Esophagus squamous epithelium (tissue), 5 donors: Measurements from ENCODE around the gene METAP1. TPM values are rescaled to one million over a fixed set of nuclear protein-coding genes. Genes with fewer than 3 reads are reported as not detected.
A peak's percentile ranks its signal among the peaks of the same experiment; 100 is the strongest.
"Not testable (repeated sequence)": the region's sequence is repeated elsewhere in the genome, so short reads cannot be mapped to it uniquely, and the experiment has no call there.

ENCODE experiments used
- DNase-seq: peaks from one replicate; lab custom pipeline; 2025; lab: John Stamatoyannopoulos, UW
- H3K27ac ChIP-seq, 4 donors: fragments of 200-600 bp; sonication (generic); one replicate each; pipeline ENCODE4 v1.5.1; 2016 to 2019; ENCODE audit warnings: mild to moderate bottlenecking in 1 of 4
- H3K27me3 ChIP-seq, 4 donors: fragments of 200-600 bp; sonication (generic); 1 replicate in 3 of 4; 2 replicates in 1 of 4; pipeline versions ENCODE4 v1.5.1 to v1.6.0; 2017 to 2021; ENCODE audit warnings: antibody characterized with exemption in 1 of 4
- H3K36me3 ChIP-seq, 3 donors: fragments of 200-600 bp; sonication (generic); one replicate each; pipeline ENCODE4 v1.5.1; 2016 to 2019
- H3K4me1 ChIP-seq, 3 donors: fragments of 200-600 bp; sonication (generic); one replicate each; pipeline ENCODE4 v1.5.1; 2017 to 2019
- H3K4me3 ChIP-seq, 4 donors: fragments of 200-600 bp; sonication (generic); 1 replicate in 3 of 4; 2 replicates in 1 of 4; pipeline ENCODE4 v1.5.1; 2016 to 2019; ENCODE audit warnings: mild to moderate bottlenecking in 2 of 4, moderate library complexity in 1 of 4
- H3K9me3 ChIP-seq, 3 donors: fragments of 200-600 bp; sonication (generic); one replicate each; pipeline ENCODE4 v1.5.1; 2016 to 2019
- POLR2A ChIP-seq, 4 donors: fragments of 450-650 bp; IDR thresholded peaks; one replicate each; pipeline ENCODE4 v1.6.1; 2017; ENCODE audit warnings: antibody characterized with exemption in 4 of 4, mild to moderate bottlenecking in 4 of 4, moderate library complexity in 3 of 4
- WGBS, 2 donors: methylation state at CpG; one replicate each; pipeline ENCODE4 v1.1.5; 2018; 5-methylcytosine and 5-hydroxymethylcytosine counted together
- intact Hi-C: fragments of 100-400 bp; cut with DNase I; formaldehyde crosslinking; loops from one replicate; pipeline ENCODE4 v1.15.0; 2022
- total RNA-seq, 4 donors: library from RNA; depleted of rRNA; stranded (reverse); fragments of >200 nt; gene quantifications; one replicate each; pipeline ENCODE4 v1.1.0, GENCODE V29; 2016
- TF ChIP-seq, protein P1 (sequence below), 6 experiments: fragments of 450-650 bp in 4 of 6; fragments of 200-600 bp in 2 of 6; sonication (generic) in 2 of 6; IDR thresholded peaks; one replicate each; pipeline ENCODE4 v1.5.1; 2016 to 2019; ENCODE audit warnings: antibody characterized with exemption in 6 of 6, mild to moderate bottlenecking in 4 of 6, moderate library complexity in 4 of 6
- donor health status: DM: yes; HTN: yes; CAD: no.

The METAP1 gene
- total RNA-seq, 4 donors from 2014 or later = 48.5 to 81.6 (median 72.1) TPM

DNA sequence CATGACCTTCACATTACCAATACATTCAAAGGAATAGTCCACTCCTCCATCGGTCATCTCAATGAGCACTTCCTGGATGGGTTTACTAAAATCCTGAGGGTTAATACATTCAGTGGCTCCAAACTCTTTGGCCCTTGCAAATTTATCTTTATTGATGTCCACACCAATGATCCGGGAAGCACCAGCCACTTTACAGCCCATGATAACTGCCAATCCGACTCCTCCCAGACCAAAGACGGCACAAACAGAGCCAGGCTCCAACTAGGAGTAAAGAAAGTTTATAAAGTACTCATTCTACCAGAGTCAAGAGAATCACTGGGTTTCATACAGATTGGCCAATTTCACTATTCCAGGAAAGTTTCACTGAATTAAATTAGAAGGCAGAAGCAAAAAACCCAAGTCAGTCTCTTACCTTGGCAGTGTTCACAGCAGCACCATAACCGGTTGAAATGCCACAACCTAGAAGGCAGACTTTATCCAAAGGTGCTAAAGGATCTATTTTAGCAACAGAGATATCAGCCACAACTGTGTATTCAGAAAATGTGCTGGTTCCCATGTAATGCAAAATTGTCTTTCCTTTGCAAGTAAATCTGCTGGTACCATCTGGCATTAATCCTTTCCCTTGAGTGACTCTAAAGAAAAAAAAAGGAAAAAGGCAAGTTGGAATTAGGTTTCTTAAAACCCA, 80.9 kb downstream of the METAP1 start:
- Histone ChIP-seq H3K4me3 (no peak overlapping the region), H3K4me1 (no peaks in the 10 kb centered on the region), H3K36me3 (peaks cover 0 to 100% (median 30%) of the 10 kb centered on the region in 3 donors), H3K27me3 (no peaks in the 10 kb centered on the region), H3K27ac (no peak overlapping the region), H3K9me3 (no peaks in the 10 kb centered on the region)
- DNase-seq = no peak
- TF ChIP-seq POLR2A (IDR thresholded peaks at IDR 0.05) = no peak
- TF ChIP-seq, protein P1, sequence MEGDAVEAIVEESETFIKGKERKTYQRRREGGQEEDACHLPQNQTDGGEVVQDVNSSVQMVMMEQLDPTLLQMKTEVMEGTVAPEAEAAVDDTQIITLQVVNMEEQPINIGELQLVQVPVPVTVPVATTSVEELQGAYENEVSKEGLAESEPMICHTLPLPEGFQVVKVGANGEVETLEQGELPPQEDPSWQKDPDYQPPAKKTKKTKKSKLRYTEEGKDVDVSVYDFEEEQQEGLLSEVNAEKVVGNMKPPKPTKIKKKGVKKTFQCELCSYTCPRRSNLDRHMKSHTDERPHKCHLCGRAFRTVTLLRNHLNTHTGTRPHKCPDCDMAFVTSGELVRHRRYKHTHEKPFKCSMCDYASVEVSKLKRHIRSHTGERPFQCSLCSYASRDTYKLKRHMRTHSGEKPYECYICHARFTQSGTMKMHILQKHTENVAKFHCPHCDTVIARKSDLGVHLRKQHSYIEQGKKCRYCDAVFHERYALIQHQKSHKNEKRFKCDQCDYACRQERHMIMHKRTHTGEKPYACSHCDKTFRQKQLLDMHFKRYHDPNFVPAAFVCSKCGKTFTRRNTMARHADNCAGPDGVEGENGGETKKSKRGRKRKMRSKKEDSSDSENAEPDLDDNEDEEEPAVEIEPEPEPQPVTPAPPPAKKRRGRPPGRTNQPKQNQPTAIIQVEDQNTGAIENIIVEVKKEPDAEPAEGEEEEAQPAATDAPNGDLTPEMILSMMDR (IDR thresholded peaks at IDR 0.05) = no peak
- 84 to 98% methylated on average over 4 to 5 of the region's 5 CpGs for WGBS, 2 donors
- intact Hi-C loops = no loop called here

DNA sequence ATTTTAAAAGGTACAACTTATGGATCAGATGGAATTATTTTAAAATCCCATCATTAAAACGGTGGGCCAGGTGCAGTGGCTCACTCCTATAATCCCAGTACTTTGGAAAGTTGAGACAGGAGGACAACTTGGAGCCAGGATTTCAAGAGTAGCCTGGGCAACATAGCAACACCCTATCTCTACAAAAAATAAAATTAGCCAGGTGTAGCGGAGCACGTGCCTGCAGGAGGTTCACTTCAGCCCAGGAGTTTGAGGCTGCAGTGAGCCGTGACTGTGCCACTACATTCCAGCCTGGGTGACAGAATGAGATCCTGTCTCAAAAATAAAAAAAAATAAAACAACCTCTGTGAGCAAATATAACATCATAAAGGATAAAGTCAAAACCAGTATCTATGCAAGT, 81.7 kb downstream of the METAP1 start:
- Histone ChIP-seq H3K9me3 (no peaks in the 10 kb centered on the region), H3K36me3 (peaks cover 0 to 100% (median 36%) of the 10 kb centered on the region in 3 donors), H3K27ac (no peak overlapping the region), H3K4me1 (peaks cover 0 to 6% (median 0%) of the 10 kb centered on the region in 3 donors), H3K4me3 (no peak overlapping the region), H3K27me3 (no peaks in the 10 kb centered on the region)
- intact Hi-C loops = no loop called here
- TF ChIP-seq, protein P1 (IDR thresholded peaks at IDR 0.05) = no peak
- no peak for TF ChIP-seq POLR2A (IDR thresholded peaks at IDR 0.05)
- no peak for DNase-seq
- WGBS, 2 donors = 77 to 88% methylated on average over 4 of the region's 4 CpGs

DNA sequence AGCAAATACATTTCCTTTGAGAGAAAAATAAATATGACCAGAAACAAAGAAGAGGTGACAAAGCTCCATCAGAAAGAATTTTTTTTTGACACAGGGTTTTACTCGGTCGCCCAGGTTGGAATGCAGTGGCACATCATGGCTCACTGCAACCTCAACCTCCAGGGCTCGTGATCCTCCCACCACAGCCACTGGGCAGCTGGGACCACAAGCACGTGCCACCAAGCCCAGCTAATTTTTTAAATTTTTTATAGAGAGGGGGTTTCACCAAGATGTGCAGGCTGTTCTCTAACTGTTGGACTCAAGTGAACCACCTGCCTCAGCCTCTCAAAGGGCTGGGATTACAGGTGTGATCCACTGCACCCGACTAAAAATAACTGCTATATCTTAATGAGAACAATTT, 82.8 kb downstream of the METAP1 start:
- Histone ChIP-seq H3K9me3 (no peaks in the 10 kb centered on the region), H3K27ac (no peak overlapping the region), H3K4me3 (no peak overlapping the region), H3K36me3 (peaks cover 0 to 100% (median 42%) of the 10 kb centered on the region in 3 donors), H3K4me1 (peaks cover 0 to 17% (median 0%) of the 10 kb centered on the region in 3 donors), H3K27me3 (no peaks in the 10 kb centered on the region)
- TF ChIP-seq POLR2A (IDR thresholded peaks at IDR 0.05) = no peak
- intact Hi-C loops = no loop called here
- no peak for DNase-seq
- 71 to 92% methylated on average over 5 of the region's 5 CpGs for WGBS, 2 donors

DNA sequence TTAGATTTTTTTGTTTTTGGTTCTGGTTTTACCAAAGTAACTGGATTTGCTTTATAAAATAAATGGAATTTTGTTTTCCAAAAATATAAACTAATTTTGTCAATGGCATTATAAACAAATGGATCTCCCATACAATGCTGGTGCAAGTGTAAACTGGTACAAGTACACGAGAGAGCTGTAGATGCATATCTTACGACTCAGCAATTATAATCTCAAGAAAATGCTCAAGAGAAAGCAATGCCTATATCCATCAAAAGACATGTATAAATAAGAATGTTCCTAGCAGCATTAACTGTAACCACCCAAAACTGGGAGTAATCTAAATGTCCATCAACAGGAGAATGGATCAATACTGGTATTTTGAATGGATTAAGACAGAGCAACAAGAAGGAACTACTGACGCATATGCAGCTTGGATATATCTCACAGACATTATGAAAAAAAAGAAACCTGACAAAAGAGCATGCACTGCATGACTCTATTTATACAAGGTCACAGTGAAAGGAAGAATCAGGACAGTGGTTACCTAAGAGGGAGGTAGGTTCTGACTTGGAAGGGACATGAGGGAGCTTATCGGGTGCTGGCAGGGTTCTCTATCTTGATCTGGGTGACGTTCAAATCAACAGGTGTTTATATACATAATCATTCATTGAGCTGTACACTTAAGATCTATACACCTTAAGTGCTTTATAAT, 83.6 kb downstream of the METAP1 start:
- H3K36me3 ChIP-seq = peaks cover 0 to 100% (median 46%) of the 10 kb centered on the region in 3 donors
- H3K4me1 ChIP-seq = peaks cover 0 to 23% (median 4%) of the 10 kb centered on the region in 3 donors
- WGBS, 2 donors = 56 to 68% methylated on average over 5 of the region's 5 CpGs
- no peaks in the 10 kb centered on the region for H3K9me3 ChIP-seq
- DNase-seq = no peak
- intact Hi-C loops = no loop called here
- no peaks in the 10 kb centered on the region for H3K27me3 ChIP-seq
- no peak overlapping the region for H3K27ac ChIP-seq
- H3K4me3 ChIP-seq = no peak overlapping the region
- TF ChIP-seq, protein P1 (IDR thresholded peaks at IDR 0.05) = no peak
- no peak for TF ChIP-seq POLR2A (IDR thresholded peaks at IDR 0.05)

DNA sequence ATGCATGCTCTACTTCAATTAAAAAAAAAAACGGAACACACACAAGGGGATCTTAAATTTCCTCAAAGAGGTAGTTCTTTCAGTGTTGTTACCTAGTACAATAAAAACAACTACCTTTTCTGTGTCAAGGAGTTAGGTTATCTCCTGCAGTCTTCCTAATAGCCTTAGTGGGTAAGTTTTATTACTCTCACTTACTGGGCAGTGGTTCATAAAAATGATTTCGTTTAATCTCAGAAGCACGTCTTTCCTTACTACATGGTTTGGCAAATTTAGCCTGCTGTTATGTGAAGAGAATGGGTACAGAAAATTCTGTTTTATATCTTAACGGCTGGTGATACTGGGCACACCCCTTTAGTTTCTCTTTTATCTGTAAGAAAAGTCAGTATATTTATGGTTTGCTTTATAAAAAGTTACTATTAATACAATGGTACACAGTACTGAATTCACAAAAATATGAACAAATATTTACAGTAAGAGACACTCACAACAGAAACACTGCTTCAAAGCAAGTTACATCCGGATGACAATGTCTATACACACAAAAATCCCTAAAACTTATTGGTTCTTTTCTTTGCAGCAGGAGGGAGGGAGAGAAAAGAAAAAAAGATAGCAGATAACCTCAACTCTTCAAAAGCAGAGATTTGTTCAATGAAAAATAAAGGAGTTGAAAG, 84.2 kb downstream of the METAP1 start:
- no peak for DNase-seq
- H3K36me3 ChIP-seq = peaks cover 6 to 100% (median 50%) of the 10 kb centered on the region in 3 donors
- WGBS, 2 donors = 66 to 70% methylated on average over 5 of the region's 5 CpGs
- no peaks in the 10 kb centered on the region for H3K9me3 ChIP-seq
- no peaks in the 10 kb centered on the region for H3K27me3 ChIP-seq
- H3K4me3 ChIP-seq = no peak overlapping the region
- intact Hi-C loops = no loop called here
- TF ChIP-seq, protein P1 (IDR thresholded peaks at IDR 0.05) = no peak
- TF ChIP-seq POLR2A (IDR thresholded peaks at IDR 0.05) = no peak
- H3K27ac ChIP-seq = peak overlapping the region in 1 of 4 donors; percentile 10
- peaks cover 0 to 27% (median 4%) of the 10 kb centered on the region in 3 donors for H3K4me1 ChIP-seq

DNA sequence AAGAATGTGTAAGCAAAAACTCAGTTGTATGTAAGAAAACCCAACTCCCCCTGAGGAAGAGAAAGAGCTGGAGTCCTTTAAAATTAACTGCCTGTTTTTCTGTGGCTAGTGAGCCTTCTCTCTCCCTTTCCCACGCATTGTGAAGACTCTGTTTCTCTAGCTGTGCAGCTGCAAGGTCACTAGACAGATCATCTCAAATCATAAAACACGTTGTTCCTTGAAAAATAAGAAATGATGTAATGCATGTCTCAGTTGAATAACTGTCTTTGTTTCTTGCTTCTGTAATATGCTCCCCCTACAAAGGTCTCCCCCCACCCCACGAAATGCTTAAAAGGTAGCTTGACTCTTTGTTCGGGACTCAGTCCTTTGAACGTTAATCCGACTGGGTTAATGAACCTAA, 85.3 kb downstream of the METAP1 start:
- 55 to 73% methylated on average over 6 of the region's 6 CpGs for WGBS, 2 donors
- H3K9me3 ChIP-seq, H3K4me3 ChIP-seq, DNase-seq, H3K27me3 ChIP-seq, intact Hi-C loops: not testable (repeated sequence)
- Histone ChIP-seq H3K4me1 (peaks cover 0 to 37% (median 4%) of the 10 kb centered on the region in 3 donors), H3K27ac (peak overlapping the region in 1 of 4 donors; percentile 10), H3K36me3 (peaks cover 9 to 99% (median 48%) of the 10 kb centered on the region in 3 donors)
